HEK293 (cell line): ENCODE results near the gene TMEM196.

Experiments used
- CTCF ChIA-PET: fragments of 350-600 bp; formaldehyde crosslinking; extraction: SDS; loops from one replicate; lab custom pipeline; 2021; ENCODE audit warnings: antibody characterized with exemption; lab: Yijun Ruan, JAX
- POLR2A ChIA-PET: fragments of 300-600 bp; formaldehyde crosslinking; extraction: SDS; loops from one replicate; lab custom pipeline; 2020; ENCODE audit warnings: antibody characterized with exemption, inconsistent platforms; lab: Yijun Ruan, JAX
- H3K27ac ChIP-seq: fragments of 200-500 bp; sonication (Bioruptor generic); 2 replicates; pipeline ENCODE4 v1.5.1; 2014; ENCODE audit warnings: low read depth, low read length, control low read depth, inconsistent platforms; ENCODE audit errors: extremely low read depth
- H3K36me3 ChIP-seq, 2 experiments: fragments of 200-500 bp in 1 of 2; sonication (Bioruptor generic) in 1 of 2; 1 replicate in 1 of 2; 2 replicates in 1 of 2; pipeline ENCODE4 v1.5.1; 2014 to 2017; ENCODE audit warnings: inconsistent platforms in 2 of 2, low read length in 2 of 2; ENCODE audit not compliant: control insufficient read depth in 2 of 2, insufficient read depth in 1 of 2
- H3K4me1 ChIP-seq: fragments of 200-500 bp; sonication (Bioruptor generic); 2 replicates; pipeline ENCODE4 v1.5.1; 2014; ENCODE audit warnings: mild to moderate bottlenecking, low read length, inconsistent platforms; ENCODE audit not compliant: control insufficient read depth, insufficient read depth
- H3K4me3 ChIP-seq: 2 replicates; pipeline ENCODE4 v1.5.1; 2011; ENCODE audit warnings: low read depth, mild to moderate bottlenecking, control low read depth, low read length, moderate library complexity
- H3K9me3 ChIP-seq: fragments of 200-500 bp; sonication (Bioruptor generic); 2 replicates; pipeline ENCODE4 v1.5.1; 2014; ENCODE audit warnings: low read depth, low read length, inconsistent platforms; ENCODE audit not compliant: control insufficient read depth, insufficient read depth
- AEBP2 ChIP-seq: fragments of 450-650 bp; formaldehyde crosslinking; IDR thresholded peaks from 2 replicates; pipeline ENCODE4 v1.5.1; 2016; ENCODE audit warnings: missing biosample characterization, missing genetic modification characterization, borderline replicate concordance
- GLIS2 ChIP-seq: fragments of 450-650 bp; formaldehyde crosslinking; IDR thresholded peaks from 2 replicates; pipeline ENCODE4 v1.5.1; 2016; ENCODE audit warnings: missing biosample characterization, missing genetic modification characterization
- ZBTB48 ChIP-seq: fragments of 450-650 bp; formaldehyde crosslinking; IDR thresholded peaks from 2 replicates; pipeline ENCODE4 v1.5.1; 2016; ENCODE audit warnings: missing biosample characterization, missing genetic modification characterization
- ZNF121 ChIP-seq: fragments of 450-650 bp; formaldehyde crosslinking; IDR thresholded peaks from 2 replicates; pipeline ENCODE4 v1.5.1; 2016; ENCODE audit warnings: missing biosample characterization, missing genetic modification characterization
- ZNF16 ChIP-seq: fragments of 450-650 bp; formaldehyde crosslinking; IDR thresholded peaks from 2 replicates; pipeline ENCODE4 v1.5.1; 2016; ENCODE audit warnings: low read depth, missing biosample characterization, missing genetic modification characterization
- ZNF211 ChIP-seq: fragments of 450-650 bp; formaldehyde crosslinking; IDR thresholded peaks from 2 replicates; pipeline ENCODE4 v1.5.1; 2016; ENCODE audit warnings: low read depth, missing biosample characterization, missing genetic modification characterization
- ZNF280C ChIP-seq: fragments of 450-650 bp; formaldehyde crosslinking; IDR thresholded peaks from 2 replicates; pipeline ENCODE4 v1.5.1; 2016; ENCODE audit warnings: missing biosample characterization, missing genetic modification characterization
- ZNF560 ChIP-seq: fragments of 450-650 bp; formaldehyde crosslinking; IDR thresholded peaks from 2 replicates; pipeline ENCODE4 v1.5.1; 2017; ENCODE audit warnings: missing biosample characterization, missing genetic modification characterization, borderline replicate concordance
- ZNF660 ChIP-seq: fragments of 450-650 bp; IDR thresholded peaks from 2 replicates; pipeline ENCODE4 v1.5.1; 2018; ENCODE audit warnings: missing biosample characterization, mild to moderate bottlenecking, missing genetic modification characterization
- ZNF768 ChIP-seq: fragments of 450-650 bp; formaldehyde crosslinking; IDR thresholded peaks from 2 replicates; pipeline ENCODE4 v1.5.1; 2018; ENCODE audit warnings: missing biosample characterization, mild to moderate bottlenecking, missing genetic modification characterization
- ZSCAN30 ChIP-seq: fragments of 450-650 bp; IDR thresholded peaks from 2 replicates; pipeline ENCODE4 v1.5.1; 2018; ENCODE audit warnings: missing biosample characterization, mild to moderate bottlenecking, missing genetic modification characterization, moderate library complexity
- TF ChIP-seq, protein P1 (sequence below): fragments of 450-650 bp; formaldehyde crosslinking; IDR thresholded peaks from 2 replicates; pipeline ENCODE4 v1.5.1; 2016; ENCODE audit warnings: missing biosample characterization, missing genetic modification characterization
- TF ChIP-seq, protein P2 (sequence below): fragments of 450-650 bp; formaldehyde crosslinking; optimal IDR thresholded peaks from 2 replicates; pipeline ENCODE3; 2016; ENCODE audit warnings: missing biosample characterization, mild to moderate bottlenecking, missing genetic modification characterization
- TF ChIP-seq, protein P3 (sequence below): fragments of 450-650 bp; formaldehyde crosslinking; IDR thresholded peaks from 2 replicates; pipeline ENCODE4 v1.5.1; 2016; ENCODE audit warnings: missing biosample characterization, missing genetic modification characterization
- TF ChIP-seq, protein P4 (sequence below): fragments of 450-650 bp; formaldehyde crosslinking; IDR thresholded peaks from 2 replicates; pipeline ENCODE4 v1.5.1; 2017; ENCODE audit warnings: missing biosample characterization, missing genetic modification characterization

Gene TMEM196

GRCh38 chr7:19700936-19701335, 72.5 kb downstream of the TMEM196 start:
- POLR2A ChIA-PET = no interaction called here
- TF ChIP-seq ZNF121 (no peak), ZNF660 (tag by site-specific recombination) (no peak), ZSCAN30 (tag by site-specific recombination) (no peak), ZNF560 (tag by site-specific recombination) (no peak), GLIS2 (tag by site-specific recombination) (no peak), ZNF768 (no peak)
- TF ChIP-seq, protein P1, sequence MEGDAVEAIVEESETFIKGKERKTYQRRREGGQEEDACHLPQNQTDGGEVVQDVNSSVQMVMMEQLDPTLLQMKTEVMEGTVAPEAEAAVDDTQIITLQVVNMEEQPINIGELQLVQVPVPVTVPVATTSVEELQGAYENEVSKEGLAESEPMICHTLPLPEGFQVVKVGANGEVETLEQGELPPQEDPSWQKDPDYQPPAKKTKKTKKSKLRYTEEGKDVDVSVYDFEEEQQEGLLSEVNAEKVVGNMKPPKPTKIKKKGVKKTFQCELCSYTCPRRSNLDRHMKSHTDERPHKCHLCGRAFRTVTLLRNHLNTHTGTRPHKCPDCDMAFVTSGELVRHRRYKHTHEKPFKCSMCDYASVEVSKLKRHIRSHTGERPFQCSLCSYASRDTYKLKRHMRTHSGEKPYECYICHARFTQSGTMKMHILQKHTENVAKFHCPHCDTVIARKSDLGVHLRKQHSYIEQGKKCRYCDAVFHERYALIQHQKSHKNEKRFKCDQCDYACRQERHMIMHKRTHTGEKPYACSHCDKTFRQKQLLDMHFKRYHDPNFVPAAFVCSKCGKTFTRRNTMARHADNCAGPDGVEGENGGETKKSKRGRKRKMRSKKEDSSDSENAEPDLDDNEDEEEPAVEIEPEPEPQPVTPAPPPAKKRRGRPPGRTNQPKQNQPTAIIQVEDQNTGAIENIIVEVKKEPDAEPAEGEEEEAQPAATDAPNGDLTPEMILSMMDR (tag by site-specific recombination) = no peak
- TF ChIP-seq, protein P2, sequence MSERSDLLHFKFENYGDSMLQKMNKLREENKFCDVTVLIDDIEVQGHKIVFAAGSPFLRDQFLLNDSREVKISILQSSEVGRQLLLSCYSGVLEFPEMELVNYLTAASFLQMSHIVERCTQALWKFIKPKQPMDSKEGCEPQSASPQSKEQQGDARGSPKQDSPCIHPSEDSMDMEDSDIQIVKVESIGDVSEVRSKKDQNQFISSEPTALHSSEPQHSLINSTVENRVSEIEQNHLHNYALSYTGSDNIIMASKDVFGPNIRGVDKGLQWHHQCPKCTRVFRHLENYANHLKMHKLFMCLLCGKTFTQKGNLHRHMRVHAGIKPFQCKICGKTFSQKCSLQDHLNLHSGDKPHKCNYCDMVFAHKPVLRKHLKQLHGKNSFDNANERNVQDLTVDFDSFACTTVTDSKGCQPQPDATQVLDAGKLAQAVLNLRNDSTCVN = no peak
- 0 out of 2 replicates have a peak, but pooled peaks cover 5% of the 10 kb centered on the region for H3K4me1 ChIP-seq

GRCh38 chr7:19698331-19698730, 75.1 kb downstream of the TMEM196 start:
- no peak overlapping the region for H3K27ac ChIP-seq
- ChIA-PET POLR2A (no interaction called here), CTCF (no interaction called here)
- peaks cover 14 to 22% of the 10 kb centered on the region in 2 experiments for H3K36me3 ChIP-seq
- no peak overlapping the region for H3K4me3 ChIP-seq
- H3K4me1 ChIP-seq = no peaks in the 10 kb centered on the region
- no peaks in the 10 kb centered on the region for H3K9me3 ChIP-seq
- no peak for TF ChIP-seq ZNF211
- TF ChIP-seq ZNF280C (tag by site-specific recombination) = no peak

More at GRCh38 chr7:19700936-19701335, 72.5 kb downstream of the TMEM196 start:
- peaks cover 23% of the 10 kb centered on the region in 2 experiments for H3K36me3 ChIP-seq
- CTCF ChIA-PET = interaction anchor here (0.9 to 1.3 kb wide), 2 partner anchors 9 to 13 kb away, joined by 3 to 4 read pairs; partner anchors contain the start of gene POLR1F
- H3K27ac ChIP-seq = no peak overlapping the region
- no peak overlapping the region for H3K4me3 ChIP-seq
- no peaks in the 10 kb centered on the region for H3K9me3 ChIP-seq

GRCh38 chr7:19696926-19697325, 76.5 kb downstream of the TMEM196 start:
- Histone ChIP-seq H3K4me3 (no peak overlapping the region), H3K9me3 (no peaks in the 10 kb centered on the region), H3K27ac (no peak overlapping the region), H3K36me3 (peaks cover 9 to 22% of the 10 kb centered on the region in 2 experiments; a peak in 2 of 3 replicates), H3K4me1 (no peaks in the 10 kb centered on the region)
- ChIA-PET POLR2A (no interaction called here), CTCF (interaction anchor here (0.8 kb wide), 1 partner anchor 50 kb away, joined by 3 read pairs; no protein-coding TSS in a partner anchor)
- no peak for TF ChIP-seq AEBP2 (tag by site-specific recombination)
- TF ChIP-seq, protein P3, sequence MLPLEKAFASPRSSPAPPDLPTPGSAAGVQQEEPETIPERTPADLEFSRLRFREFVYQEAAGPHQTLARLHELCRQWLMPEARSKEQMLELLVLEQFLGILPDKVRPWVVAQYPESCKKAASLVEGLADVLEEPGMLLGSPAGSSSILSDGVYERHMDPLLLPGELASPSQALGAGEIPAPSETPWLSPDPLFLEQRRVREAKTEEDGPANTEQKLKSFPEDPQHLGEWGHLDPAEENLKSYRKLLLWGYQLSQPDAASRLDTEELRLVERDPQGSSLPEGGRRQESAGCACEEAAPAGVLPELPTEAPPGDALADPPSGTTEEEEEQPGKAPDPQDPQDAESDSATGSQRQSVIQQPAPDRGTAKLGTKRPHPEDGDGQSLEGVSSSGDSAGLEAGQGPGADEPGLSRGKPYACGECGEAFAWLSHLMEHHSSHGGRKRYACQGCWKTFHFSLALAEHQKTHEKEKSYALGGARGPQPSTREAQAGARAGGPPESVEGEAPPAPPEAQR (tag by site-specific recombination) = no peak
- TF ChIP-seq ZNF16 (tag by site-specific recombination) = no peak
- no peak for TF ChIP-seq ZBTB48 (tag by site-specific recombination)
- TF ChIP-seq, protein P4, sequence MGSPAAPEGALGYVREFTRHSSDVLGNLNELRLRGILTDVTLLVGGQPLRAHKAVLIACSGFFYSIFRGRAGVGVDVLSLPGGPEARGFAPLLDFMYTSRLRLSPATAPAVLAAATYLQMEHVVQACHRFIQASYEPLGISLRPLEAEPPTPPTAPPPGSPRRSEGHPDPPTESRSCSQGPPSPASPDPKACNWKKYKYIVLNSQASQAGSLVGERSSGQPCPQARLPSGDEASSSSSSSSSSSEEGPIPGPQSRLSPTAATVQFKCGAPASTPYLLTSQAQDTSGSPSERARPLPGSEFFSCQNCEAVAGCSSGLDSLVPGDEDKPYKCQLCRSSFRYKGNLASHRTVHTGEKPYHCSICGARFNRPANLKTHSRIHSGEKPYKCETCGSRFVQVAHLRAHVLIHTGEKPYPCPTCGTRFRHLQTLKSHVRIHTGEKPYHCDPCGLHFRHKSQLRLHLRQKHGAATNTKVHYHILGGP (tag by site-specific recombination) = no peak
